GM13976 (cell line): ENCODE measurements around the gene DISP3.

ENCODE experiments used
- DNase-seq: peaks from one replicate; pipeline ENCODE4 v3.0.0; 2012; ENCODE audit warnings: low spot score
- CTCF ChIP-seq: IDR thresholded peaks from 2 replicates; pipeline ENCODE4 v1.5.1; 2012; ENCODE audit warnings: borderline replicate concordance, mild to moderate bottlenecking; ENCODE audit not compliant: insufficient read depth; ENCODE audit errors: extremely low read depth, missing control alignments, control extremely low read depth
- in situ Hi-C: fragments of 300-500 bp; cut with MboI; formaldehyde crosslinking; loops from one replicate; pipeline ENCODE4 v1.12.0; 2022; ENCODE audit warnings: low sequenced_read_pairs, mixed read lengths, inconsistent platforms; ENCODE audit not compliant: unreplicated experiment

The DISP3 gene

GRCh38 chr1:11525516-11525915, 46.6 kb downstream of the DISP3 start:
- no peak for TF ChIP-seq CTCF
- no peak for DNase-seq
- in situ Hi-C loops, result no loop called here

- no peak for TF ChIP-seq CTCF
- no peak for DNase-seq
- in situ Hi-C loops, result no loop called here
These were observed 47.3 kb downstream of the DISP3 start for GRCh38 chr1:11526071-11526895.

- DNase-seq, result no peak
- no peak for TF ChIP-seq CTCF
- in situ Hi-C loops, result no loop called here
These were observed 48.8 kb downstream of the DISP3 start for GRCh38 chr1:11527541-11528452.

GRCh38 chr1:11528611-11529261, 49.8 kb downstream of the DISP3 start:
- DNase-seq, result no peak
- in situ Hi-C loops, result no loop called here
- TF ChIP-seq CTCF, result no peak

- in situ Hi-C loops, result no loop called here
- TF ChIP-seq CTCF, result no peak
- DNase-seq, result no peak
These were observed 50.4 kb downstream of the DISP3 start for GRCh38 chr1:11529330-11529729.

- DNase-seq, result no peak
- in situ Hi-C loops, result no loop called here
- TF ChIP-seq CTCF, result no peak
These were observed 51.1 kb downstream of the DISP3 start for GRCh38 chr1:11529763-11530730.
